ENCODE results near the gene ZNF79.

ZNF79 gene

DNA sequence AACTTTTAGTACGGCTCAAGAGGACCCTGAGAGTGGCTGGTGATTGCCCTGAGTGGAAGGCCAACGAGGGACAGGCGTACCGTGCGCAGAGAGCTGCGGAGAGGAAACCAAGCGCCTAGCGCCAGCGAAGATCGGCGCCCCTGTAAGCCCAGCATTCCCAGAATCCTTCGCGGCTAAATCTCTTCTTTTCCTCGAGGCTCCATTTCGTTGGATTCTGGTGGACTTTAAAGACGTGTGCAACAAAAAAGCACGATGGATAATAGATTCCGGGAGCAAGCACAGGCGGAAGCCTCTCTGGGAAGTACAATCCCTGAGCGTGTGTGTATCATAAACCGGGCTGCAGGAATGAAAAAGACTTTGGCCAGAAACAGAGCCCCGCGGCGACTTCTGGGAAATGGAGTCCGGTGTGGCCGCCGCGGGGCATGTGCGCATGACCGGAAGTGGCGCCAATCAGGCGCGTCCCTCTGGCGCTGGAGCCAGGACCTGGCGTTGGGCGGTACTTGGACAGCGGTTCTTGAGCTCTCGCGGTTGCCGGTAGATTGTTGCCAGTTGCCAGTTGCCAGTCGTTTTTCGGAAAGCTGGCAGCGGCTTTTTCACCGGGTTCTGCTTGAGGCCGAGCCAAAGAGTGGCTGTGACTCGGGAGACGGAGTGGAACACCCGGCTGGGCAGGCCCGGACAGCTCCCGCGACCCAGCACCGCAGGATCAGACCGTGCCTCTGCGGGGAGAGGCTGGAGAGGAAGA lies at the start of gene ZNF79:
ZNF79 (plus strand) TSS at position 449 of the 742 bp plus-strand sequence. CDS start 406 bp downstream, outside the sequence.
- peak; percentile 54 for FAIRE-seq

DNA sequence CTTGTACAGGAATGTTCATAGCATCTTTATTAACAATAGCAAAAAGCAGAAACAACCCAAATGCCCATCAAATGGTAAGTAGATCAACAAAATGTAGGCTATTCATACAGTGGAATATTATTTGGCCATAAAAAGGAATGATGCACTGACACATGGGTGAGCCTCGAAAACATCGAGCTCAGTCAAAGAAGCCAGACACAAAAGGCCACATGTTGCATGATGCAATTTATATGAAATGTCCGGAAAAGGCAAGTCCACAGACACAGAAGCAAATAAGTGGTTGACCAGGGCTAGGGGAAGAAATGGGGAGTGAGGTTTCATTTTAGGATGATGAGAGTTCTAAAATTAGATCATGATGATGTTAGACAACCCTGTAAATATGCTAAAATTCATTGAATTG lies 43.7 kb upstream of the ZNF79 start:
- FAIRE-seq = no peak

More for the DNA sequence above, at the start of gene ZNF79:
- peak; percentile 81 for DNase-seq (ENCODE audit: low spot score)

GRCh38 chr9:127382541-127382940 lies 41.6 kb upstream of the ZNF79 start:
- FAIRE-seq (no peak), DNase-seq (ENCODE audit: low spot score) (no peak)

More for the DNA sequence above, 43.7 kb upstream of the ZNF79 start:
- DNase-seq (ENCODE audit: low spot score) = no peak

DNA sequence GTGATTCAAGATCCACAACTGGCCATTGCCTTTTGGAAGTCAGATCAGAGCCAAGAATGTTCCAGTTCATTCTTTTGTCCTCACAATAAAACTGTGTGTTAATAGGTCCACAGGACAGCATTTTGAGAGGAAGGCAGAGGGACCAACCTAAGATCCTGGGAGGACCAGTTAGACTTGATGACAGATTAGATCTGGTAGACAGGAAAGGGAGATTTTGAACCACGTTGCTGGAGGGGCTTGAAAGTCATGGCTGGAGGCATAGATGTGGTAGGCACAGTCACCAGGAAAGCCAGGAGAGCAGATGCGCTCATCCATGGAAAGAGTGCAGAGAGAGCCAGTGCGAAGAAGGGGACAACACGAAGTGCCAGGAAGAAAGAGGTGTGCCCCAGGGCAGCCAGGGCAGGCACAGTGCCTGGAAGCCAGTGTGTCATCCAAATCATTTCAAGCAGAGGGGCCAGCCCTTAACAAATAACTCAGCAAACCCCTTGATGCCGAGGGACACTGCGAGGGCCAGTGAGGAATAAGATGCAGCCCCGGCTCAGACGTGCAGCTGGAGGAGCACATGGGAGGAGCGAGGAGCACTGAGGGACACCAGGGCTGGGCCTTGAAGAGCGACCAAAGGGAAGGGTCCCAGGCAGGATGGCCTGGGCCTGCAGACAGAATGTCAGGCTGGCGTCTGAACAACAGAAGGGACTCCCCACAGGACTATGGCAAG lies 40.0 kb upstream of the ZNF79 start:
- peak; percentile 62 for FAIRE-seq
- peak; percentile 71 for DNase-seq (ENCODE audit: low spot score)

DNA sequence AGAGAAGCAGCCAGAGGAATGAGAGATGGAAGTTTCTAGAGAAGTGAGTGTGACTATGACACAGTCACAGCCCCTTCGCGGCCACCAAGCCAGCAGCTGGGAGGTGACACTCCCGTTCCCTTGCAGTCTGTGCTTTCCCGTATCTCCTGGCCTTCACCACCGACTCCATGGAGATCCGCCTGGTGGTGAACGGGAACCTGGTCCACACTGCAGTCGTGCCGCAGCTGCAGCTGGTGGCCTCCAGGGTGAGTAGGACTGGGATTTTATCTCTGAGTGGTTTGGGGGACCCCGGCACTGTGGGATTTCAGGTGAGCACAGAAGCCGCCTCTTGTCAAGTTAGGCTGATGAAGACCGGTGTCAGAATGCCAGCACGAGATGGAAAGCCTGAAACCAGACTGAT lies 39.3 kb upstream of the ZNF79 start:
- no peak for FAIRE-seq
- DNase-seq (ENCODE audit: low spot score) = no peak

- no peak for FAIRE-seq
- no peak for DNase-seq (ENCODE audit: low spot score)
Measured at GRCh38 chr9:127386249-127386648, 37.9 kb upstream of the ZNF79 start.

- DNase-seq (ENCODE audit: low spot score) = no peak
- no peak for FAIRE-seq
Measured at GRCh38 chr9:127386981-127387380, 37.2 kb upstream of the ZNF79 start.

DNA sequence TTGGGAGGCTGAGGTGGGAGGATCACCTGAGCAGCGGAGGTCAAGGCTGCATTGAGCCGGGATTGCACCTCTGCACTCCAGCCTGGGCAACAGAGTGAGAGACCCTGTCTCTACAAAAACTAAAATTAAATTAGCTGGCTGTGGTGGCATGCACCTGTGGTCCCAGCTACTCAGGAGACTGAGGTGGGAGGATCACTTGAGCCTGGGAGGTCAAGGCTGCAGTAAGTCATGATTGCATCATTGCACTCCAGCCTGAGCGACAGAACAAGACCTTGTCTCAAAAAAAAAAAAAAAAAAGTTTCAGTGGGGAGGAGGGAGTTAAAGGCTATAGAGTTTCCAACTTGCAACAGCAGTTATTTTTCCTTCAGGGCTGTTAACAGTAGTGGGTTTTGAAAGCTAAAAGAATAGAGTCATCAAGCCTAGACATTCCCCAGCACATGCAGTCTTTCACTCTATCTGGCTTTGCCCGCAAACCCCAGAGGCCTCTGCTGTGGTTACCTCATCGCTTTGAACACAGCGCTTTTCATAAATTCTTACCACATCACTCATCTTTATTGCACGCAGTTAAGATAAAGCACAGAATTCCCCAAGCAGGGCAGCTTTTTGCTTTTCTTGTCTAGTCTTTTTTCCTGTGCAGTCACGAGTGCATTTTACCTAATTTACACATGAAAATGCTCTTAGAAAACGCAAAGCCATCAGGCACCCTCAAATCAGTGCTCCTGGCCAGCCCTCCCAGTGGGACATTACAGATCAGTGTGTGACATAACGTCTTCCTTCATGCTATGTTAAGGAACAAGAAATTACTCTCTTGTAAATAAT lies 35.9 kb upstream of the ZNF79 start:
- peak; percentile 99 for DNase-seq (ENCODE audit: low spot score)
- peak; percentile 98 for FAIRE-seq

DNA sequence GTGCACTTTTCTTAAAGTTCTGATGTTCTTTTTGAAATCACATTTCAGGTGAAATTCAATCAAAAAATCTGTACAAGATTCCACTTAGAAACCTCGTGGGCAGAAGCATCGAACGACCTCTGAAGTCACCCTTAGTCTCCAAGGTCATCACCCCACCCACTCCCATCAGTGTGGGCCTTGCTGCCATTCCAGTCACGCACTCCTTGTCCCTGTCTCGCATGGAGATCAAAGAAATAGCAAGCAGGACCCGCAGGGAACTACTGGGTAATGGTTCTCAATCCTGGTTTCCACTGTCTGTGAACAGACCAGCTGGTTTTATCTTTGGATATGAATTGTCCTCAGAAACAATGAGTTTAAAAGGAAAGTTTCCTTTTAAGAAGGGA lies 35.3 kb upstream of the ZNF79 start:
- DNase-seq (ENCODE audit: low spot score) = peak; percentile 31

DNA sequence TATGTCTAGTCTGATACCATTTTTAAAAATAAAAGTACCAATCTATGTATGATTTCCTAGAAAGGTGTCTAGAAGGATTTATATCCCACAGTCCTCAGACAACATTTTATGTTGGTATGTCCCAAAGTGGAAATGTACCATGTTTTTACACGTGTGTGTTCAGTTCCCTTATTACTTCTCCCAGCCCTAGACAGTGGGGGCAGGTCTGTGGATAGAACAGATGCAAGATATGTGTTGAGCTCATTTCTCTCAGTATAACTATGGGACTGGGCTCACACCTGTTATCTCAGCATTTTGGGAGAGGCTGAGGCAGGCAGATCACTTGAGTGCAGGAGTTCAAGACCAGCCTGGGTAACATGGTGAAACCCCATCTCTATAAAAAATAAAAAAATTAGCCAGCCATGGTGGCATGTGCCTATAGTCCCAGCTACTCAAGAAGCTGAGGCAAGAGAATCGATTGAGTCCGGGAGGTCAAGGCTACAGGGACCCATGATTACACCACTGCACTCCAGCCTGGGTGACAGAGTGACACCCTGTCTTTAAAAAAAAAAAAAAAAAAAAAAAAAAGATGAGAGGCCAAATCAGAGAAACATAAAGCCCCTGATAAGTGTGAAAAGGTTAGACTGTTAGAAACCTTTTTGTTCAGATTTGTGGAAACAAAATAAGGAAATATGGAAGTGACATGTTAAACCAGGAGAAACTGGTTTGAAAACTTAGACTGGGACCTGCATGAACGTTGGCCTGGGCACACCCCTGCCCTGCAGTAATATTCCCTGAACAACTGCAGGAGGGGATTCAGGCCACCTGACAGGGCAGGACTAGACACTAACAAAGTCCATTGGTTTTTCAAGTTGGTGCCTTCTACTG lies 34.6 kb upstream of the ZNF79 start:
- DNase-seq (ENCODE audit: low spot score) (no peak), FAIRE-seq (no peak)

More for the DNA sequence above, 35.3 kb upstream of the ZNF79 start:
- FAIRE-seq = no peak

DNA sequence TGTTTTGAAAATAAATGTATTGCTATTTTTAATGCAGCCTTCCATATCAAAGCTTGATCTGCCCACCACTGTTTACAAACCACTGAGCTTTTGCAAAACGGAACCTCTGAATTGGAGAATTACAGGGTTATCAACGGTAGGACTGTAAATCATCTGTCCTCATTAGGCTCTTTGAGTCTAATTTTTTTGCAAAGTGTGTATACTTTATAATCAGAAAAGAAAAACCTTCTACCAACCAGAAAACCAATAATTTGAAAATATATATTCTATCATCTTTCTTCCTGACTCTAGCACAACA lies 34.0 kb upstream of the ZNF79 start:
- no peak for DNase-seq (ENCODE audit: low spot score)
- no peak for FAIRE-seq

GRCh38 chr9:127390563-127390962 lies 33.6 kb upstream of the ZNF79 start:
- no peak for FAIRE-seq
- peak; percentile 79 for DNase-seq (ENCODE audit: low spot score)

DNA sequence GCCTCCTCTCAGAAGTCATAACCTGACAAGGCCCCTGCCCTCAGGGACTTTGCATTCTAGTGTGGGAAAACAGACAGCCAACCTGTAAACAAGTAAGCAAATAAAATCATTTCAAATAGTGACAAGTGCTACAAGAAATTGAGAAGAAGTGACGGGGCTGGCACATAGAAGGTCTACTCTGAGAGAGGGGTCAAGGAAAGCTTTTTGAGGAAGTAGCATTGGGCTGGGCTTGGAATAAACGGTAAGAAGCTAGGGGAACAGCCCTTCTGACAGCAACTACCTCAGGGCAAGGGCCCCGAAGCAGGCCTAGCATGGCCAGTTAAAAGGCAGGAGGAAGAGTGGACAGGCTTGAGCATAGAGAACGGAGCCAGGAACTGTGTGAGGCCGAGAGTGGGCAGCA lies 32.0 kb upstream of the ZNF79 start:
- FAIRE-seq = no peak
- DNase-seq (ENCODE audit: low spot score) = no peak

DNA sequence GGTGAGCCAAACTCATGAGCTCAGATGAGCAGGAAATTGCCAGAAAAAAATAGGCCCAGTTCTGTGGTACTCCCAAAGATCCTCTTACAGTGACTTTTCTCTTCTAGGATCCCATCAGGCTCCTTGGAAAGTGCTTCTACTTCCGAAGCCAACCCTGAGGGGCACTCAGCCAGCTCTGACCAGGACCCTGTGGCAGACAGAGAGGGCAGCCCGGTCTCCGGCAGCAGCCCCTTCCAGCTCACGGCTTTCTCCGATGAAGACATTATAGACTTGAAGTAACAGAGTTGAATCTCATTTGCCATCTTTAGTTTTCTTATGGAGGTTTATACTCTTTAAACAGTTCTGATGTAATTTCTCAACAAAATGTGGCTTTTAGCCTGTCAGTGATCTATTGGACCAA lies 31.2 kb upstream of the ZNF79 start:
- FAIRE-seq (no peak), DNase-seq (ENCODE audit: low spot score) (no peak)

GRCh38 chr9:127393645-127394044 lies 30.5 kb upstream of the ZNF79 start:
- FAIRE-seq (no peak), DNase-seq (ENCODE audit: low spot score) (no peak)

DNA sequence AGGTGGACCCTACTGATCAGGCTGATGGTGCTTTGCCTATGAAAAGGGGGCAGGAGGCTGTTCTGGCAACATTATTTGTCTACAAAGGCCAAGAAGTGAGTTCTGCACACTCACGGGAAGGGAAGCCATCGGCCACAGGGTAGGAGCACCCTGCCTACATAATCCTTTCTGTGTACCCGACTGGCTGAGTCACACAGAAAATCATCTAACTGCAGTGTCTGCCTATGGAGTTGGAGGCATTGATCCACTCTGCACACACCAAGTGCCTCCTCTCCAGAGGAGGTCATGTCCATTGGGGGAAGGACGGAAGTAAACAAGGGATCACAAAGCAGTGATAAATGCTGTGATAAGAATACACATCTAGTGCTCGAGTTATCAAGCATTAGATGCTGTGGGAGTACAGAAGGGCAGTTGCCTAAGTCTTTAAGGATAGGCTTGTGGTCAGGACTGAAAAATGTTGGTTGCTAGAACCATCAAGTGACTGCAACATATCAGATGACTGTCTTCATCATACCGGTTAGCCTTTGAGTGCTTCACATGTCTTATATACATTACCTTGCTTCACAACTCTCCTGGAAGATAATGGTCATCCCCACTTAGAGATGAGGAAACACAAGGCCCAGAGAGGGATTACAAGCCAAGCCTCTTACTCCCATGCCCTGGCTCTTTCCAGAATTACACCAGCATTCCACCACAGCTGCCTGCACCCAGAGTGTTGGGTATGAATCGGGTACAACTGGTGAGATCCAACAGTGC lies 28.5 kb upstream of the ZNF79 start:
- DNase-seq (ENCODE audit: low spot score) (no peak), FAIRE-seq (no peak)

DNA sequence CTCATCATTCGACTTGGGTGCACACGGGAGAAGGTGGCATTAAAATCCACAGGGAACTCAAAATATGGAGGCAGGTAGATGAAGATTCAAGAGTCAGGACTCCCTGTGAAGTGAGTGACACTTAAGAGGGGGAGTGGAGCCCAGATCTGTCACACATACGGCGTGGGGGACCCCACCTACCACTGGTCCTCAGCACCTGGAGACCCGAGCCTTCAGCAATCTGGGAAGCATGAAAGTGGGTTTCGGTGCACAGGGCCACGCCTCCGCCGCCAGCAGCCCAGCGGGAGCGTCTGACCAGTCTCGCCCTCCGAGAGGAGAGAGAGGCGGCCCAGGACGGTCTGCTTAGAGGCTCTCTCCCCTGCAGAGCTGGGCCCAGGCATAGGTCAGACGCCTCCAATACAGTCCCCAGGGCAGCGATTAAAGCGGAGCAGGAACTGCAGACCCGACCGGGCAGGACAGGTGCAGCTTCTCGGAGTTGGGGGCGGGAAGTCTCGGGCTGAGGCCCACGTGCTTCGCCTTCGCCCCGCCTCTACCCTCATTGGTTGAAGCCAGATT lies 27.9 kb upstream of the ZNF79 start:
- no peak for DNase-seq (ENCODE audit: low spot score)
- no peak for FAIRE-seq

DNA sequence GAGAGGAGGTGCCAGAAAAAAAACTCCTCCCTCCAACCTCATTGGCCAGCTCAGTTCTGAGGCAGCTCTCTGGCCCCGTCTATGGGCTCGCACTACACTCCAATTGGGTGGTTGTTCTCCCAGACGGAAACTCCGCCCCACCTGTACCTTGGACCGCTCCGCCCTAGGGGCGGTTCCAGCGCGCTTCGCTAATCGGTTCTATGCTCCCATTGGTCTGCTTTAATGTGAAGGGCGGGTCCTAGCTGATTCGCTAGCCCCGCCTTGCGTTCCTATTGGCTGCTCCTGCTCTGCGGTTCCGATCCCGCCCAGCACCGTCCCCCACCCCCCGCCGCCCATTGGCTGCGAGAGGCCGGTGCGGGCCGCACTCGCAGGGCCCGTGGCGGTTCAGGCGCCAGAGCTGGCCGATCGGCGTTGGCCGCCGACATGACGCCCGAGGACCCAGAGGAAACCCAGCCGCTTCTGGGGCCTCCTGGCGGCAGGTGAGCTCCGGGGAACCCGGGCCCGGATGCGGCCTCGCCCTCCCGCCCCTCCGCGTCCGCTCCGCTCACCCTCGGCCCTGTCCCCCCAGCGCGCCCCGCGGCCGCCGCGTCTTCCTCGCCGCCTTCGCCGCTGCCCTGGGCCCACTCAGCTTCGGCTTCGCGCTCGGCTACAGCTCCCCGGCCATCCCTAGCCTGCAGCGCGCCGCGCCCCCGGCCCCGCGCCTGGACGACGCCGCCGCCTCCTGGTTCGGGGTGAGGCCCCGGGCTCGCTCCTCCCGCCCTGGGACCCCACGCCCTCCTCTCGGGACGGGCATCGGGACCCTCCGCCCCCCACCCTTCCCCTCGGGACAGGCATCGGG lies 27.2 kb upstream of the ZNF79 start, which contains the start of gene SLC2A8:
SLC2A8 (plus strand) TSS at position 362 of the 838 bp plus-strand sequence; CDS start at position 424, 62 bp downstream.
- DNase-seq (ENCODE audit: low spot score) = peak; percentile 100
- FAIRE-seq = peak; percentile 98

DNA sequence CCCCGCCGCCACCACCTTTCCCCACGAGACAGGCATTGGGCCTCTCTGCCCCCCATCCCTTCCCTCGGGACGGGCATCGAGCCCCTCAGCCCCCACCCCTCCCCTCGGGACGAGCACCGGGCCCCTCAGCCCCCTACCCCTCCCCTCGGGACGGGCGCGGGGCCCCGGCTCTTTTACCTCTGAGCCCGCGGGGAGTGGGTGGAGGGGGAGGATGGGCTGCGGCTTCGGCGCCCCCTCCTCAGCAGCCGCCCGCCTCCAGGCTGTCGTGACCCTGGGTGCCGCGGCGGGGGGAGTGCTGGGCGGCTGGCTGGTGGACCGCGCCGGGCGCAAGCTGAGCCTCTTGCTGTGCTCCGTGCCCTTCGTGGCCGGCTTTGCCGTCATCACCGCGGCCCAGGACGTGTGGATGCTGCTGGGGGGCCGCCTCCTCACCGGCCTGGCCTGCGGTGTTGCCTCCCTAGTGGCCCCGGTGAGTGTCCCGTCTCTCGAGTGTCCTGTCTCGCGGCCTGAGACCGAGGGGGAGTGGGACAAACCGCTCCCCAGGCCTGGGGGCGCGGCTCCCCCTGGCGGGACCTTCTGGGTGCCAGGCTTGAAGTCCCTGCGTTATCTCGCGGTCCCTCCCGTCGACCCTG lies 26.4 kb upstream of the ZNF79 start:
- FAIRE-seq = no peak
- peak; percentile 34 for DNase-seq (ENCODE audit: low spot score)
